Measurements from ENCODE around the gene AATK.
"Not testable (repeated sequence)": the region's sequence is repeated elsewhere in the genome, so short reads cannot be mapped to it uniquely, and the experiment has no call there.

Gene AATK

GRCh38 chr17:81162491-81162890 is 3.5 kb downstream of the AATK start:
- H3K4me3 ChIP-seq (ENCODE audit: low read depth, low read length), result no peak overlapping the region

GRCh38 chr17:81161972-81162371 is 4.0 kb downstream of the AATK start:
- no peak overlapping the region for H3K4me3 ChIP-seq (ENCODE audit: low read depth, low read length)

GRCh38 chr17:81161536-81161935 is 4.5 kb downstream of the AATK start:
- H3K4me3 ChIP-seq (ENCODE audit: low read depth, low read length), result no peak overlapping the region

GRCh38 chr17:81160747-81161453 is 5.1 kb downstream of the AATK start:
- no peak overlapping the region for H3K4me3 ChIP-seq (ENCODE audit: low read depth, low read length)

GRCh38 chr17:81160306-81160705 is 5.7 kb downstream of the AATK start:
- no peak overlapping the region for H3K4me3 ChIP-seq (ENCODE audit: low read depth, low read length)

- no peak overlapping the region for H3K4me3 ChIP-seq (ENCODE audit: low read depth, low read length)
These were observed 6.3 kb downstream of the AATK start for GRCh38 chr17:81159611-81160265.

- no peak overlapping the region for H3K4me3 ChIP-seq (ENCODE audit: low read depth, low read length)
These were observed 7.1 kb downstream of the AATK start for GRCh38 chr17:81158688-81159590.

- H3K4me3 ChIP-seq (ENCODE audit: low read depth, low read length), result no peak overlapping the region
These were observed 8.0 kb downstream of the AATK start for GRCh38 chr17:81157848-81158687.

- no peak overlapping the region for H3K4me3 ChIP-seq (ENCODE audit: low read depth, low read length)
These were observed 8.9 kb downstream of the AATK start for GRCh38 chr17:81156866-81157805.

GRCh38 chr17:81154961-81155360 is 11.1 kb downstream of the AATK start:
- H3K4me3 ChIP-seq (ENCODE audit: low read depth, low read length), result no peak overlapping the region

GRCh38 chr17:81154016-81154415 is 12.0 kb downstream of the AATK start:
- not testable (repeated sequence) for H3K4me3 ChIP-seq (ENCODE audit: low read depth, low read length)

- H3K4me3 ChIP-seq (ENCODE audit: low read depth, low read length), result no peak overlapping the region
These were observed 12.6 kb downstream of the AATK start for GRCh38 chr17:81153340-81153803.

GRCh38 chr17:81152288-81152828 is 13.7 kb downstream of the AATK start:
- H3K4me3 ChIP-seq (ENCODE audit: low read depth, low read length), result no peak overlapping the region

- no peak overlapping the region for H3K4me3 ChIP-seq (ENCODE audit: low read depth, low read length)
These were observed 14.7 kb downstream of the AATK start for GRCh38 chr17:81151278-81151677.

- H3K4me3 ChIP-seq (ENCODE audit: low read depth, low read length), result no peak overlapping the region
These were observed 15.5 kb downstream of the AATK start for GRCh38 chr17:81150377-81151077.

- no peak overlapping the region for H3K4me3 ChIP-seq (ENCODE audit: low read depth, low read length)
These were observed 17.0 kb downstream of the AATK start for GRCh38 chr17:81148986-81149533.

- no peak overlapping the region for H3K4me3 ChIP-seq (ENCODE audit: low read depth, low read length)
These were observed 17.4 kb downstream of the AATK start for GRCh38 chr17:81148571-81148970.

GRCh38 chr17:81147701-81148100 is 18.3 kb downstream of the AATK start:
- H3K4me3 ChIP-seq (ENCODE audit: low read depth, low read length), result no peak overlapping the region
